PFSK-1 (cell line): ENCODE measurements around the gene AGO3.

ENCODE experiments used
- FOXP2 ChIP-seq: optimal IDR thresholded peaks from 2 replicates; pipeline ENCODE3; 2011; ENCODE audit warnings: borderline replicate concordance, control low read depth, inconsistent platforms; ENCODE audit not compliant: insufficient read depth; ENCODE audit errors: extremely low read length, extremely low read depth
- POLR2AphosphoS5 ChIP-seq: IDR thresholded peaks from 2 replicates; pipeline ENCODE4 v1.6.1; 2012; ENCODE audit warnings: low read depth, mild to moderate bottlenecking, control low read depth, low read length, moderate library complexity
- SIN3A ChIP-seq: IDR thresholded peaks from 2 replicates; pipeline ENCODE4 v1.6.1; 2012; ENCODE audit warnings: mild to moderate bottlenecking, low read length, moderate library complexity, borderline replicate concordance; ENCODE audit not compliant: insufficient read depth
- TAF1 ChIP-seq: IDR thresholded peaks from 2 replicates; pipeline ENCODE4 v1.6.1; 2012; ENCODE audit warnings: low read length, control low read depth, borderline replicate concordance; ENCODE audit not compliant: insufficient read depth
- TF ChIP-seq, protein P1 (sequence below), 2 experiments: IDR thresholded peaks; 2 replicates each; pipeline versions ENCODE4 v1.6.1 to v1.8.0; 2011 to 2012; ENCODE audit warnings: low read depth in 2 of 2, low read length in 2 of 2, control low read depth in 1 of 2, inconsistent platforms in 1 of 2, mild to moderate bottlenecking in 1 of 2, moderate library complexity in 1 of 2; ENCODE audit not compliant: insufficient read depth in 1 of 2

AGO3 gene

GRCh38 chr1:36035154-36035553 lies 104.2 kb downstream of the AGO3 start:
- TF ChIP-seq FOXP2 (no peak), SIN3A (no peak), POLR2AphosphoS5 (no peak)
- TF ChIP-seq, protein P1, sequence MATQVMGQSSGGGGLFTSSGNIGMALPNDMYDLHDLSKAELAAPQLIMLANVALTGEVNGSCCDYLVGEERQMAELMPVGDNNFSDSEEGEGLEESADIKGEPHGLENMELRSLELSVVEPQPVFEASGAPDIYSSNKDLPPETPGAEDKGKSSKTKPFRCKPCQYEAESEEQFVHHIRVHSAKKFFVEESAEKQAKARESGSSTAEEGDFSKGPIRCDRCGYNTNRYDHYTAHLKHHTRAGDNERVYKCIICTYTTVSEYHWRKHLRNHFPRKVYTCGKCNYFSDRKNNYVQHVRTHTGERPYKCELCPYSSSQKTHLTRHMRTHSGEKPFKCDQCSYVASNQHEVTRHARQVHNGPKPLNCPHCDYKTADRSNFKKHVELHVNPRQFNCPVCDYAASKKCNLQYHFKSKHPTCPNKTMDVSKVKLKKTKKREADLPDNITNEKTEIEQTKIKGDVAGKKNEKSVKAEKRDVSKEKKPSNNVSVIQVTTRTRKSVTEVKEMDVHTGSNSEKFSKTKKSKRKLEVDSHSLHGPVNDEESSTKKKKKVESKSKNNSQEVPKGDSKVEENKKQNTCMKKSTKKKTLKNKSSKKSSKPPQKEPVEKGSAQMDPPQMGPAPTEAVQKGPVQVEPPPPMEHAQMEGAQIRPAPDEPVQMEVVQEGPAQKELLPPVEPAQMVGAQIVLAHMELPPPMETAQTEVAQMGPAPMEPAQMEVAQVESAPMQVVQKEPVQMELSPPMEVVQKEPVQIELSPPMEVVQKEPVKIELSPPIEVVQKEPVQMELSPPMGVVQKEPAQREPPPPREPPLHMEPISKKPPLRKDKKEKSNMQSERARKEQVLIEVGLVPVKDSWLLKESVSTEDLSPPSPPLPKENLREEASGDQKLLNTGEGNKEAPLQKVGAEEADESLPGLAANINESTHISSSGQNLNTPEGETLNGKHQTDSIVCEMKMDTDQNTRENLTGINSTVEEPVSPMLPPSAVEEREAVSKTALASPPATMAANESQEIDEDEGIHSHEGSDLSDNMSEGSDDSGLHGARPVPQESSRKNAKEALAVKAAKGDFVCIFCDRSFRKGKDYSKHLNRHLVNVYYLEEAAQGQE (IDR thresholded peaks at IDR 0.05; ENCODE audit: insufficient read depth in 1 of 2, low read depth in 2 of 2, low read length in 2 of 2) = no peak

DNA sequence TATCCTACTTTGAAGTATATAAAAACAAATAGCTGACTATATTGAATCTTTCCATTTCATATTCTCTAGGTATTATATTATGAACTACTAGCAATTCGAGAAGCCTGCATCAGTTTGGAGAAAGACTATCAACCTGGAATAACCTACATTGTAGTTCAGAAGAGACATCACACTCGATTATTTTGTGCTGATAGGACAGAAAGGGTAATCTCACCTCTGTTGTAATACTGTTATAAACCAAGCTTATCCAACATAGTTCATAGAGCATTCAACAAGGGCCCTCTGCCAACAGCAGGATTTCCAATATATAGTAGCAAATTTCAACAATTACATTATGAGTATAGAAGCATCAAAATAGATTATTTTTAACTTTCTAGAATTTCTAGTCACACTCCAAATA lies 109.3 kb downstream of the AGO3 start:
- TF ChIP-seq FOXP2 = no peak

DNA sequence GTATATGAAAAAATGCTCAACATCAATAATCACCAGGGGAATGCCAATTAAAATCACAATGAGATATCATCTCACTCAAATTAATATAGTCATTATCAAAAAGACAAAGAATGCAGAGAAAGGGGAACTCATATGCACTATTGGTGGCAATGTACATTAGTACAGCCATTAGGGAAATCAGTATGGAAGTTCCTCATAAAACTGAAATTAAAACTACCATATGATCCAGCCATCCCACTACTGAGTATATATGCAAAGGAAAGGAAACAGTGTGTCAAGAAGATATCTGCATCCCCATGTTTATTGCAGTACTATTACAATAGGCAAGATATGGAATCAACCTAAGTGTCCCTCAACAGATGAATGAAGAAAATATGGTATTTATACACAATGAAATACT lies 120.9 kb downstream of the AGO3 start:
- TF ChIP-seq, protein P1 (IDR thresholded peaks at IDR 0.05; ENCODE audit: insufficient read depth in 1 of 2, low read depth in 2 of 2, low read length in 2 of 2) = no peak
- TF ChIP-seq SIN3A (no peak), POLR2AphosphoS5 (no peak), FOXP2 (no peak), TAF1 (no peak)

GRCh38 chr1:36053978-36054377 lies 123.1 kb downstream of the AGO3 start:
- no peak for TF ChIP-seq SIN3A
- TF ChIP-seq FOXP2 = no peak
- TF ChIP-seq TAF1 = no peak
- TF ChIP-seq, protein P1 (IDR thresholded peaks at IDR 0.05; ENCODE audit: insufficient read depth in 1 of 2, low read depth in 2 of 2, low read length in 2 of 2) = no peak
- no peak for TF ChIP-seq POLR2AphosphoS5

- TF ChIP-seq SIN3A (no peak), POLR2AphosphoS5 (no peak), FOXP2 (no peak)
Measured at GRCh38 chr1:36055706-36056105, 124.8 kb downstream of the AGO3 start.

GRCh38 chr1:36062315-36062714 lies 131.4 kb downstream of the AGO3 start:
- TF ChIP-seq, protein P1 (IDR thresholded peaks at IDR 0.05; ENCODE audit: insufficient read depth in 1 of 2, low read depth in 2 of 2, low read length in 2 of 2) = no peak
- TF ChIP-seq TAF1 = no peak
- TF ChIP-seq SIN3A = no peak
- no peak for TF ChIP-seq FOXP2
- TF ChIP-seq POLR2AphosphoS5 = no peak
